Neural progenitor cell (in vitro differentiated cells): ENCODE measurements around the gene GRK1. TPM values are rescaled to one million over a fixed set of nuclear protein-coding genes. Genes with fewer than 3 reads are reported as not detected.

ENCODE experiments used
- DNase-seq: peaks from one replicate; pipeline ENCODE4 v3.0.0-alpha.2; 2016; ENCODE audit warnings: low spot score
- H2AFZ ChIP-seq: fragments of 200-600 bp; sonication (generic); replicated peaks from 2 replicates; pipeline ENCODE4 v1.6.1; 2016; ENCODE audit warnings: antibody characterized with exemption
- H3F3A ChIP-seq: fragments of 200-600 bp; sonication (generic); 2 replicates; pipeline ENCODE4 v1.6.1; 2016; ENCODE audit warnings: antibody characterized with exemption, low read depth
- H3K27ac ChIP-seq: fragments of 200-600 bp; sonication (generic); 2 replicates; pipeline ENCODE4 v1.5.1; 2016; ENCODE audit warnings: mild to moderate bottlenecking
- H3K27me3 ChIP-seq: fragments of 200-600 bp; sonication (generic); 2 replicates; pipeline ENCODE4 v1.6.1; 2016; ENCODE audit warnings: mild to moderate bottlenecking, moderate library complexity
- H3K36me3 ChIP-seq: fragments of 200-600 bp; sonication (generic); 2 replicates; pipeline ENCODE4 v1.5.1; 2016
- H3K4me1 ChIP-seq: fragments of 200-600 bp; sonication (generic); 2 replicates; pipeline ENCODE4 v1.6.1; 2016; ENCODE audit warnings: mixed run types
- H3K4me2 ChIP-seq: fragments of 200-600 bp; sonication (generic); 2 replicates; pipeline ENCODE4 v1.6.1; 2016
- H3K4me3 ChIP-seq: fragments of 200-600 bp; sonication (generic); 2 replicates; pipeline ENCODE4 v1.5.1; 2016
- H3K79me2 ChIP-seq: fragments of 200-600 bp; sonication (generic); 2 replicates; pipeline ENCODE4 v1.6.1; 2016; ENCODE audit warnings: low read depth
- H3K9ac ChIP-seq: fragments of 200-600 bp; sonication (generic); 2 replicates; pipeline ENCODE4 v1.6.1; 2016
- H3K9me3 ChIP-seq: fragments of 200-600 bp; sonication (generic); 2 replicates; pipeline ENCODE4 v1.5.1; 2016; ENCODE audit warnings: low read depth
- H4K20me1 ChIP-seq: fragments of 200-600 bp; sonication (generic); 2 replicates; pipeline ENCODE4 v1.6.1; 2016; ENCODE audit warnings: low read depth
- H3K27ac Mint-ChIP-seq: 3 replicates; pipeline ENCODE4 v1.8.0; 2021; ENCODE audit warnings: mixed read lengths
- H3K27me3 Mint-ChIP-seq: 2 replicates; pipeline ENCODE4 v1.8.0; 2022; ENCODE audit warnings: low read depth, mild to moderate bottlenecking, inconsistent platforms, moderate library complexity, mixed read lengths; ENCODE audit not compliant: insufficient read depth
- H3K36me3 Mint-ChIP-seq: 3 replicates; pipeline ENCODE4 v1.8.0; 2021; ENCODE audit warnings: mixed read lengths
- H3K4me1 Mint-ChIP-seq: 3 replicates; pipeline ENCODE4 v1.8.0; 2021; ENCODE audit warnings: mixed read lengths
- H3K4me3 Mint-ChIP-seq: 3 replicates; pipeline ENCODE4 v1.8.0; 2021; ENCODE audit warnings: mild to moderate bottlenecking, moderate library complexity, mixed read lengths
- H3K9me3 Mint-ChIP-seq: 3 replicates; pipeline ENCODE4 v1.8.0; 2020; ENCODE audit warnings: mixed read lengths
- EZH2 ChIP-seq: fragments of 200-600 bp; sonication (generic); IDR thresholded peaks from 2 replicates; pipeline ENCODE4 v1.6.1; 2017; ENCODE audit warnings: antibody characterized with exemption, mild to moderate bottlenecking, moderate library complexity
- EZH2phosphoT487 ChIP-seq: fragments of 200-600 bp; sonication (generic); IDR thresholded peaks from 2 replicates; pipeline ENCODE4 v1.6.1; 2017; ENCODE audit warnings: antibody characterized with exemption
- total RNA-seq: library from RNA; depleted of rRNA; stranded (reverse); fragments of >200 nt; gene quantifications from 2 replicates; pipeline ENCODE4 v1.2.3, GENCODE V29; 2015; ENCODE audit warnings: low replicate concordance
- TF ChIP-seq, protein P1 (sequence below): fragments of 200-600 bp; sonication (generic); IDR thresholded peaks from 2 replicates; pipeline ENCODE4 v1.5.1; 2017; ENCODE audit warnings: antibody characterized with exemption, mild to moderate bottlenecking

Gene GRK1
- total RNA-seq, 1 donor from 2014 or later, result not detected

DNA sequence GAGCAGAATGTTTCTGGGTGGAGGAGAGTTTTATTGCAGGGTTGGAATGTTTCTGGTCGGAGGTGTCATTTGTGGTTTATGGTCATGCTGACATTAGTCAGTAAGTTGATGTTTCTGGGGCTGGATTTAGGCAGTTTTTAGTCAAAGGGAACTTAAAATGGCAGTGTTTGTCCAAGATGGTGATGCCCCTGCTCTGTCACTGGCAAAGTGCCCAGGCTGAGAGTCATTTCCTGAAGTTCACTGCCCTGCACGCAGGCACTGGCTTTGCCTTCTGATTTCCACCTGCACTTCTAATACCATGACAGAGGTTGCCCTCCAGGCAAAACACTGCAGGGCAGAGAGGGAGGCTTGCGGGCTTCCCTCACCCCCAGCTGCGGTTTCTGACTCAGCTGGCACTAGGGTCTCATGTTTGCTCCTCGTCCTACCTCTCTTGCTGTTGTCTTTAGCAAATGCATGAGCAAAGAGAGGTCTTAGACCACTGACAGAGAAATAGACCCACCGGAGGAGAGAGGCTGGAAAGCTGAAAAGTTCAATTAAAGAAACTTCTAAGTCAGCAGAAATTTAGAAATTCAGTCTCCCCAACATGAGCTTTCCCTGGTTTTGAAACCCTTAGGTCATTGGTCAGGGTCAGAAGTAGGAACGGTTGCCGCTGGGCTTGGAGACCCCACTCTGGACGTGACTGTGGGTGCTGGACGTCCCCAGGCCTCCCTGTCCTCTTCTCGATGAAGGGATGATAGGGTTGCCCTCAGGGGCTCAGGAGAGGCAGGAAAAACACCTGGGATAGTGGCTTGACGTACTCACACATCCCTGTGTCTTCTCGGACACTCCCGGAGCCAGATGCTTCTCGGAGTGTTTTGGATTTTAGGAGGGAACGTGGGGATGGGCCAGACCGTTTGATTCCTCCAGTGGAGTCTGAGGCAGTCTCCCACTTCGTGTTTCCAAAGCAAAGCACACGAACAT lies 118.3 kb downstream of the GRK1 start:
- Histone ChIP-seq H3K27ac (no peak overlapping the region), H3K9me3 (no peaks in the 10 kb centered on the region), H2AFZ (no peak overlapping the region), H3K36me3 (no peaks in the 10 kb centered on the region), H3K79me2 (no peaks in the 10 kb centered on the region), H3K9ac (no peak overlapping the region), H3K4me3 (no peak overlapping the region), H3K27me3 (no peaks in the 10 kb centered on the region), H3F3A (no peaks in the 10 kb centered on the region), H4K20me1 (no peaks in the 10 kb centered on the region), H3K4me1 (no peaks in the 10 kb centered on the region), H3K4me2 (no peak overlapping the region)
- DNase-seq, result no peak
- Mint-ChIP-seq H3K4me1 (no peaks in the 10 kb centered on the region), H3K4me3 (no peak overlapping the region), H3K27ac (no peak overlapping the region), H3K27me3 (no peaks in the 10 kb centered on the region), H3K9me3 (peaks cover 2% of the 10 kb centered on the region), H3K36me3 (no peaks in the 10 kb centered on the region)
- TF ChIP-seq, protein P1, sequence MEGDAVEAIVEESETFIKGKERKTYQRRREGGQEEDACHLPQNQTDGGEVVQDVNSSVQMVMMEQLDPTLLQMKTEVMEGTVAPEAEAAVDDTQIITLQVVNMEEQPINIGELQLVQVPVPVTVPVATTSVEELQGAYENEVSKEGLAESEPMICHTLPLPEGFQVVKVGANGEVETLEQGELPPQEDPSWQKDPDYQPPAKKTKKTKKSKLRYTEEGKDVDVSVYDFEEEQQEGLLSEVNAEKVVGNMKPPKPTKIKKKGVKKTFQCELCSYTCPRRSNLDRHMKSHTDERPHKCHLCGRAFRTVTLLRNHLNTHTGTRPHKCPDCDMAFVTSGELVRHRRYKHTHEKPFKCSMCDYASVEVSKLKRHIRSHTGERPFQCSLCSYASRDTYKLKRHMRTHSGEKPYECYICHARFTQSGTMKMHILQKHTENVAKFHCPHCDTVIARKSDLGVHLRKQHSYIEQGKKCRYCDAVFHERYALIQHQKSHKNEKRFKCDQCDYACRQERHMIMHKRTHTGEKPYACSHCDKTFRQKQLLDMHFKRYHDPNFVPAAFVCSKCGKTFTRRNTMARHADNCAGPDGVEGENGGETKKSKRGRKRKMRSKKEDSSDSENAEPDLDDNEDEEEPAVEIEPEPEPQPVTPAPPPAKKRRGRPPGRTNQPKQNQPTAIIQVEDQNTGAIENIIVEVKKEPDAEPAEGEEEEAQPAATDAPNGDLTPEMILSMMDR, result no peak
- no peak for TF ChIP-seq EZH2
- TF ChIP-seq EZH2phosphoT487, result no peak

DNA sequence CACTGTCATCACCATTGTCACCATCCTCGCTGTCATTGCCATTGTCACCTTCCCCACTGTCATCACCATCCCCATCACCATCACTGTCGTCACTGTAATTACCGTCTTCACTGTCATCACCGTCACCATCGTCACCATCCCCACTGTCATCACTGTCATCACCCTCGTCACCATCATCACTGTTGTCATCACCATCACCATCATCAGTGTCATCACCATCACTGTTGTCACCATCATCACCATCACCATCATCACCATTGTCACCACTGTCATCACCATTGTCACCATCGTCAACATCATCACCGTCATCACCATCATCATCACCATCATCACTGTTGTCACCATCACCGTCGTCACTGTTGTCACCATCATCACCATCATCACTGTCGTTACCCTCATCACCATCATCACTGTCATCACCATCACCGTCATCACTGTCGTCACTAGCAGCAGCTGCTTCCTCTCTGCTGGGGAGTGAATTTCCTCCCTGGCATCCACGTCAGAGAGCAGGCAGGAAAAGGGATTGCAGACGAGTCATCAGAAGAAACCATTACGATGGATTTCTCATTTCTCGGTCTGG lies 119.3 kb downstream of the GRK1 start:
- Histone ChIP-seq H3K27ac (no peak overlapping the region), H3K27me3 (no peaks in the 10 kb centered on the region), H4K20me1 (no peaks in the 10 kb centered on the region), H3K9ac (no peak overlapping the region), H3K4me3 (no peak overlapping the region), H3K9me3 (no peaks in the 10 kb centered on the region), H3K4me1 (no peaks in the 10 kb centered on the region), H3K79me2 (no peaks in the 10 kb centered on the region), H3K36me3 (no peaks in the 10 kb centered on the region), H3K4me2 (no peak overlapping the region), H3F3A (no peaks in the 10 kb centered on the region), H2AFZ (no peak overlapping the region)
- Mint-ChIP-seq H3K27ac (no peak overlapping the region), H3K4me1 (no peaks in the 10 kb centered on the region), H3K9me3 (peaks cover 2% of the 10 kb centered on the region), H3K36me3 (no peaks in the 10 kb centered on the region), H3K27me3 (no peaks in the 10 kb centered on the region), H3K4me3 (no peak overlapping the region)
- no peak for DNase-seq
- TF ChIP-seq EZH2 (no peak), EZH2phosphoT487 (no peak)
- TF ChIP-seq, protein P1, result no peak

Other genes with a start within 250 kb of the GRK1 start
- 0.22 and 0.43 TPM in 2 replicates for gene ADPRHL1, start 213.7 kb upstream of the GRK1 start, total RNA-seq
- 17.4 and 23.8 TPM in 2 replicates for gene DCUN1D2, start 176.5 kb upstream of the GRK1 start, total RNA-seq
- 57.5 and 88.6 TPM in 2 replicates for gene TFDP1, start 82.5 kb upstream of the GRK1 start, total RNA-seq
- gene ATP4B, start 9.0 kb upstream of the GRK1 start, total RNA-seq, result not detected in 2 replicates
- 0.26 and 1.8 TPM in 2 replicates for gene TMEM255B, start 92.0 kb downstream of the GRK1 start, total RNA-seq
- 12.8 and 31.7 TPM in 2 replicates for gene GAS6, start 196.9 kb downstream of the GRK1 start, total RNA-seq